ENCODE results near the gene NR1D2.
"Not testable (repeated sequence)": the region's sequence is repeated elsewhere in the genome, so short reads cannot be mapped to it uniquely, and the experiment has no call there.

NR1D2 gene

GRCh38 chr3:24005669-24006068, 60.6 kb downstream of the NR1D2 start:
- no peak for DNase-seq (ENCODE audit: low read depth)

DNA sequence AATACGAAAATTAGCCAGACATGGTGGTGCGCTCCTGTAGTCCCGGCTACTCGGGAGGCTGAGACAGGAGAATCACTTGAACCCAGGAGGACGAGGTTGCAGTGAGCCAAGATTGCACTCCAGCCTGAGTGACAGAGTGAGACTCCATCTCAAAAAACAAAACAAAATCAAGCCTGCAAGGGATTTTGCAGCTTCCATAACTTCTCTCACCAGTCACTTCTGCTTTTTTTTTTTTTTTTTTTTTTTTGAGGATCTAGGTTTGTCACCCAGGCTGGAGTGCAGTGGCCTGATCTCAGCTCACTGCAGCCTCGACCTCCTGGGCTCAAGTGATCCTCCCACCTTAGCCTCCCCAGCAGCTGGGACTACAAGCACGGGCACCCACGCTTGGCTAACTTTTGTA, 65.7 kb downstream of the NR1D2 start:
- DNase-seq (ENCODE audit: low read depth) = not testable (repeated sequence)

DNA sequence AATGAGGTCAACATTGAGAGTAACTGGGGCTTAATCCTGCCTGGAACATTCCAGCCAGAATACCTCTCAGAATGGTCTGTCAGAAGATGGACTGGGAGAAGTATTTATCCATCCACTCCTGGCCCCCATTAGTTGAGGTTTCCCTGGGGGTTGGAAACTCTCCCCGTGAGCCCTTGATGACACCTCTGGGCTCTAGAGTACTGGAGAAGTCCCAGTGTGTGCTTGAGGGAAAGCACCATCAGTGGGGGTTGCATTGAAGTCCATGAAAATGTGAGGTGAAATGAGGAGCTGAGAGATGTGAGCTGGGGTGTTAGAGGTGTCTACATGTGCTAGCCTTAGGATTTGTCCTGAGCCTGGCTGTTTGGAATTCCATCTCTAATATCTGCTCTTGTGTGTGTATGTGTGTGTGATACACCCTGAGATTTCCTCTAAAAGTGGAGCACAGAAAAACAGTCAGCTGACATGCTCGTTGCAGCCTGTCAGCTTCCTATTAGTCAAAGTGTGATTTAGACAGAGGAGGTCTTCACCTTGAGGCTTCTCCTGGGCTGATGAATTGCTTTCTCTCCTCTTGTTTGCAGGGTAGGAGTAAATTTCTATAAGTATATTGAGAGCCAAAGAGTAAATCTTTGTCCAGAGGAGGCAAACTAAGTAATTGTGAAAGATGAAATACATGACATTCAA, 67.6 kb downstream of the NR1D2 start:
- DNase-seq (ENCODE audit: low read depth) = no peak

DNA sequence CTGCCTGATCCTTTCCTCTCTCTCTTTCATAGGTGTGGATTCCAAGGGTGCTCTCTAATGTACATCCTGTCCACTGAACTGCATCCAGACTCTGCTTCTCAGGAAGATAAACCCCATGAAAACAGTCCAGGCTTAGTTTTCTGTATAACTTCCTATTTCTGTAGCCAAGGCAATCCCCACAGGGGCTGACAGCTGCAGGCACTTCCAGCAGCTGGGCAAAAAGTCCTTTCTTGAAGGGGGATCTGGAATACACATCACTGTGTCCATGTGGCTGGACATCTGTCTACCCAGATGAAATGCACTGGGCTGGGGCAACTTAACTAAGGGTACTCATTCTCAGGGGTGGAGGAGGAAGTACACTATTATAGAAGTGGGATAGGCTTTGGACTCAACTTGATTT, 72.2 kb downstream of the NR1D2 start:
- no peak for DNase-seq (ENCODE audit: low read depth)

DNA sequence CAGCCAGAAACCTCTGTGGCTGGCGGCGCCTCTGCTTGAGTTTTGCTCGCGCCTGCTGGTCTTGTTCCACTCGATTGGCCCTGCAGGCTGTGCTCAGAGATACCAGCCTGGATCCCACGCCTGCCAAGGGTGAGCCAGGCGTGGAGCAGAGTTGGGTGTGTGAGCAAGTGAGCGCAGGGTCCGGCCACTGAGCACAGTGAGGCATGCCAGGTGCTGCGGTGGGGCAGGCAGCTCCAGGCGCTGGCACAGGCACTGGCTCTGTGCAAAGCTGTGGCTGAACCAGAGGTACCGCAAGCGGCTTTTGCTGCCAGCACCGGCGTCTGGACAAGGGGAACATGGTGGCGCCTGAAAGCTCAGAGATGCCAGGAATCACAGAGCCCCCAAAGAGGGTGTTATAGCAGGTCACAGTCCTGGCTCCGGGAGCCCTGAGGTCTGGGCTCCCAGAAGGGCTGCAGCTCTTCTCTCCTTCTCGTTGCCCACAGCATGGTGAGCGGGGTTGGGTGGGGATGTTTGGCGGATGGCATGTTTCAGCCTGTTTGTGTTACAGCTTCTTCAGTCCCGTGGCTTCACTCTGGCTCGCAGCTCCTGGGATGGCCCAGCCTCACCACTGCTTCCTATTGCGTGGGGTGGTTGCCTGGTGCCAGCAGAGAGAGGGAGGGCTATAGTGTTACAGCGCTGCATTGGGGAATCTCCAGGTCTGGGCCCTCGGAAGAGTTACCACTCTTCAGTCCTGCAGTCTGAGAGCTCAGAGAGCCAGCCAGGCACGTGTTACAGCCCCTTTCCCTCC, 73.9 kb downstream of the NR1D2 start:
- no peak for DNase-seq (ENCODE audit: low read depth)

DNA sequence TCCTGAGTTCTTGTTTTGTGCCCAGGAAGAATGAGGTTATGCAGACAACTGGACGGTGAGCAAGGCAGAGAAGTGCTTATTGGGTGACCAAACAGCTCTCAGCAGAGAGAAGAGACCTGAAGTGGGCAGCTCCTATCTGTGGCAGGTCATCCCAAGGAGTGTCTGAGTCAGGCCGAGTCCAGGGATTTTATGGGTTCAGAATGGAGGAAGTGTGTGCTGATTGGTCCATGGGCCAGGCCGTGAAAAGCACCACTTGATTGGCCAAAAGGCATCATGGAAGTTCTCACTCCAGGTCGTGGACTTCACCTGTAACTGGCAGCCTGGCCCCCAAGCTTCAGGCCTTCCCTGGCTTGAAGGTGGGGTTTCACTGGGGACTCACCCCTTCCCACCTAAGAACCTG, 74.5 kb downstream of the NR1D2 start:
- no peak for DNase-seq (ENCODE audit: low read depth)

GRCh38 chr3:24020036-24020691, 75.1 kb downstream of the NR1D2 start:
- no peak for DNase-seq (ENCODE audit: low read depth)

DNA sequence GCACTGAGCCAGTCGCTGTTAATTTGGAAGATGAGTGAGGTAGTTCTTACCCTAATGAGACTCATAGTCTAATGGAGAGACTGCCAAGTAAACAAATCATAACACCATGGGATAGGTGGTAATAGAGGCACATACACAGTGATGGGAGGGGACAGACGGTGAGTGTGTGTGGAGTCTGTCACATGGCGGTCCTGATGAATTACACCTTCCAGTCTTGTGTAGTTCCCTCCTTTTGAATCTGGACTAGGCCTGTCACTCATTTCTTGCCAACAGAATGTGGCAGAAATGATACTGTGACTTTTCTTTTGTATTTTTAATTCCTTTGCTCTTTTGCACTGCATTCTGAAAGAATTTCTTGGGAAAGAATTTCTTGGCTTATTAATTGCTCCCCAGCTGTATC, 78.1 kb downstream of the NR1D2 start:
- DNase-seq (ENCODE audit: low read depth) = no peak

GRCh38 chr3:24025805-24026204, 80.7 kb downstream of the NR1D2 start:
- no peak for DNase-seq (ENCODE audit: low read depth)

- DNase-seq (ENCODE audit: low read depth) = not testable (repeated sequence)
These were observed 81.6 kb downstream of the NR1D2 start for GRCh38 chr3:24026665-24027064.

GRCh38 chr3:24027946-24028345, 82.9 kb downstream of the NR1D2 start:
- DNase-seq (ENCODE audit: low read depth) = no peak

All from stromal cell of bone marrow (primary cell).